HCT116 (cell line): ENCODE data around the gene PRSS56. TPM values are rescaled to one million over a fixed set of nuclear protein-coding genes. Genes with fewer than 3 reads are reported as not detected.

ENCODE experiments used
- ATAC-seq: fragments of 200-7000 bp; cut with Tn5 transposase; 2 replicates; pipeline ENCODE4 v1.9.1; 2020; ENCODE audit warnings: mild to moderate bottlenecking, moderate library complexity
- BruUV-seq: library from RNA; stranded (reverse); fragments of 400-500 nt; replicated peaks from 2 replicates; lab custom pipeline; 2021; lab: Mats Ljungman, UMichigan
- CTCF ChIA-PET: fragments of 300-600 bp; sonication (Branson Sonifier 250); formaldehyde crosslinking; loops from one replicate; lab custom pipeline; 2021; ENCODE audit warnings: antibody characterized with exemption; lab: Charles Lee
- POLR2A ChIA-PET: fragments of 300-600, 350-600 bp; sonication (Branson Sonifier 250); formaldehyde crosslinking; loops from one replicate; lab custom pipeline; 2021; ENCODE audit warnings: antibody characterized with exemption; lab: Charles Lee
- RAD21 ChIA-PET, 2 experiments: fragments of 300-600 bp; sonication (Branson Sonifier 250); formaldehyde crosslinking; loops; one replicate each; lab custom pipeline; 2023; ENCODE audit warnings: low total read pairs in 2 of 2; ENCODE audit not compliant: uncharacterized antibody in 2 of 2, unreplicated experiment in 2 of 2, low non-redundant PET in 1 of 2; lab: Charles Lee
- DNase-seq: peaks from one replicate; pipeline ENCODE4 v3.0.0-alpha.2; 2010; ENCODE audit warnings: low read depth, low spot score
- H2AFZ ChIP-seq: fragments of 200-600 bp; shearing (Covaris generic), sonication (generic); 2 replicates; pipeline ENCODE4 v1.6.1; 2017; ENCODE audit warnings: low read depth, mixed run types, mixed read lengths, antibody characterized with exemption, low read length; ENCODE audit not compliant: poor library complexity, severe bottlenecking
- H3K27ac ChIP-seq: 2 replicates; pipeline ENCODE4 v1.5.1; 2012; ENCODE audit warnings: low read depth, low read length
- H3K27me3 ChIP-seq: fragments of 200-600 bp; sonication (generic); 2 replicates; pipeline ENCODE4 v1.6.1; 2016; ENCODE audit warnings: mixed run types, low read length, mixed read lengths; ENCODE audit not compliant: insufficient read depth
- H3K36me3 ChIP-seq, 2 experiments: fragments of 200-500 bp in 1 of 2; fragments of 200-600 bp in 1 of 2; sonication (Bioruptor generic) in 1 of 2; sonication (generic) in 1 of 2; 2 replicates each; pipeline versions ENCODE4 v1.5.1 to v1.6.1; 2014 to 2016; ENCODE audit warnings: low read length in 2 of 2, inconsistent platforms in 1 of 2, mixed read lengths in 1 of 2, mixed run types in 1 of 2; ENCODE audit not compliant: insufficient read depth in 2 of 2, control insufficient read depth in 1 of 2
- H3K4me1 ChIP-seq, 2 experiments: fragments of 200-600 bp in 1 of 2; sonication (generic) in 1 of 2; 2 replicates each; pipeline versions ENCODE4 v1.5.1 to v1.6.1; 2012 to 2017; ENCODE audit warnings: low read length in 2 of 2, inconsistent platforms in 1 of 2, mild to moderate bottlenecking in 1 of 2, mixed read lengths in 1 of 2, mixed run types in 1 of 2, moderate library complexity in 1 of 2; ENCODE audit not compliant: insufficient read depth in 2 of 2, control insufficient read depth in 1 of 2
- H3K4me2 ChIP-seq: fragments of 200-600 bp; sonication (generic); 2 replicates; pipeline ENCODE4 v1.6.1; 2017; ENCODE audit warnings: mixed run types, low read length, mixed read lengths
- H3K4me3 ChIP-seq, 2 experiments: fragments of 200-600 bp in 1 of 2; sonication (generic) in 1 of 2; replicated peaks in 1 of 2; 2 replicates each; pipeline ENCODE4 v1.5.1; 2011 to 2016; ENCODE audit warnings: low read length in 2 of 2, control low read depth in 1 of 2, low read depth in 1 of 2, mild to moderate bottlenecking in 1 of 2, mixed read lengths in 1 of 2, mixed run types in 1 of 2
- H3K79me2 ChIP-seq: fragments of 200-600 bp; sonication (generic); 2 replicates; pipeline ENCODE4 v1.6.1; 2017; ENCODE audit warnings: mild to moderate bottlenecking, mixed run types, low read length, moderate library complexity, mixed read lengths; ENCODE audit not compliant: insufficient read depth
- H3K9ac ChIP-seq: fragments of 200-600 bp; sonication (generic); 2 replicates; pipeline ENCODE4 v1.6.1; 2016; ENCODE audit warnings: low read length, mixed read lengths
- H3K9me2 ChIP-seq: fragments of 200-600 bp; sonication (generic), shearing (Covaris generic); 2 replicates; pipeline ENCODE4 v1.6.1; 2017; ENCODE audit warnings: mixed run types, mild to moderate bottlenecking, moderate library complexity; ENCODE audit not compliant: insufficient read depth
- H3K9me3 ChIP-seq, 2 experiments: fragments of 200-500 bp in 1 of 2; fragments of 200-600 bp in 1 of 2; sonication (Bioruptor generic) in 1 of 2; sonication (generic) in 1 of 2; 2 replicates each; pipeline ENCODE4 v1.6.1; 2014 to 2017; ENCODE audit warnings: low read length in 2 of 2, mixed read lengths in 2 of 2, inconsistent platforms in 1 of 2, low read depth in 1 of 2, mild to moderate bottlenecking in 1 of 2, mixed run types in 1 of 2, moderate library complexity in 1 of 2; ENCODE audit not compliant: control insufficient read depth in 1 of 2, insufficient read depth in 1 of 2
- H4K20me1 ChIP-seq: fragments of 200-600 bp; sonication (generic), shearing (Covaris generic); 2 replicates; pipeline ENCODE4 v1.6.1; 2017; ENCODE audit warnings: mixed run types, mild to moderate bottlenecking, moderate library complexity; ENCODE audit not compliant: insufficient read depth
- ATF3 ChIP-seq: IDR thresholded peaks from 2 replicates; pipeline ENCODE4 v1.6.1; 2012
- CBX3 ChIP-seq: IDR thresholded peaks from 2 replicates; pipeline ENCODE4 v1.6.1; 2012; ENCODE audit warnings: low read depth
- CTCF ChIP-seq, 3 experiments: fragments of 200-600 bp in 1 of 3; sonication (generic) in 1 of 3; IDR thresholded peaks in 2 of 3; conservative IDR thresholded peaks in 1 of 3; 2 replicates each; pipeline ENCODE4 v1.5.1; 2012 to 2017; ENCODE audit warnings: low read depth in 2 of 3, low read length in 2 of 3, antibody characterized with exemption in 1 of 3, borderline replicate concordance in 1 of 3, control low read depth in 1 of 3, mild to moderate bottlenecking in 1 of 3, mixed read lengths in 1 of 3, mixed run types in 1 of 3, moderate library complexity in 1 of 3; ENCODE audit not compliant: insufficient read depth in 1 of 3
- EGR1 ChIP-seq: IDR thresholded peaks from 2 replicates; pipeline ENCODE4 v1.6.1; 2012; ENCODE audit warnings: low read depth
- ELF1 ChIP-seq: IDR thresholded peaks from 2 replicates; pipeline ENCODE4 v1.6.1; 2012; ENCODE audit warnings: low read depth, borderline replicate concordance
- EZH2 ChIP-seq: fragments of 200-600 bp; sonication (generic); IDR thresholded peaks from 2 replicates; pipeline ENCODE4 v1.6.1; 2017; ENCODE audit warnings: antibody characterized with exemption, mixed run types
- EZH2phosphoT487 ChIP-seq: fragments of 200-600 bp; IDR thresholded peaks from 2 replicates; pipeline ENCODE4 v1.6.1; 2018; ENCODE audit warnings: antibody characterized with exemption, borderline replicate concordance
- MAX ChIP-seq: IDR thresholded peaks from 2 replicates; pipeline ENCODE4 v1.6.1; 2012
- POLR2AphosphoS5 ChIP-seq: IDR thresholded peaks from 2 replicates; pipeline ENCODE4 v1.6.1; 2011; ENCODE audit warnings: mild to moderate bottlenecking, low read depth, low read length, moderate library complexity
- RAD21 ChIP-seq: IDR thresholded peaks from 2 replicates; pipeline ENCODE4 v1.6.1; 2012; ENCODE audit warnings: low read depth, mild to moderate bottlenecking
- SIN3A ChIP-seq: IDR thresholded peaks from 2 replicates; pipeline ENCODE4 v1.6.1; 2012; ENCODE audit warnings: low read depth
- SRF ChIP-seq: IDR thresholded peaks from 2 replicates; pipeline ENCODE4 v1.6.1; 2012; ENCODE audit warnings: low read depth
- TCF7L2 ChIP-seq: IDR thresholded peaks from 2 replicates; pipeline ENCODE4 v1.7.0; 2011; ENCODE audit warnings: borderline replicate concordance, inconsistent platforms; ENCODE audit not compliant: insufficient read depth, insufficient read length; ENCODE audit errors: extremely low read depth
- YY1 ChIP-seq: IDR thresholded peaks from 2 replicates; pipeline ENCODE4 v1.6.1; 2011; ENCODE audit warnings: low read length, low read depth, moderate library complexity, mild to moderate bottlenecking; ENCODE audit not compliant: insufficient replicate concordance; ENCODE audit errors: extremely low read depth
- ZBTB33 ChIP-seq: IDR thresholded peaks from 2 replicates; pipeline ENCODE4 v1.6.1; 2011; ENCODE audit warnings: mild to moderate bottlenecking, low read length, moderate library complexity; ENCODE audit not compliant: insufficient replicate concordance; ENCODE audit errors: extremely low read depth
- ZFX ChIP-seq: fragments of 450-650 bp; IDR thresholded peaks from 2 replicates; pipeline ENCODE4 v1.6.1; 2017
- ZNF274 ChIP-seq: fragments of 200-500 bp; sonication (Bioruptor generic); IDR thresholded peaks from 2 replicates; pipeline ENCODE4 v1.6.1; 2014; ENCODE audit warnings: mild to moderate bottlenecking, low read depth, low read length, inconsistent platforms
- intact Hi-C: fragments of 100-400 bp; cut with micrococcal nuclease; formaldehyde crosslinking; loops from 2 replicates; pipeline ENCODE4 v1.10.0; 2022
- total RNA-seq: library from RNA; stranded (reverse); gene quantifications from one replicate; pipeline ENCODE4 v1.2.1, GENCODE V29; 2021; ENCODE audit not compliant: unreplicated experiment

PRSS56 gene
- total RNA-seq, 1 experiment from 2014 or later, result not detected

- no peak for TF ChIP-seq ATF3
- TF ChIP-seq EZH2, result no peak
- TF ChIP-seq ZNF274, result no peak
- TF ChIP-seq SIN3A, result no peak
- no peak for TF ChIP-seq TCF7L2
- no peak for TF ChIP-seq ELF1
- TF ChIP-seq MAX, result no peak
- TF ChIP-seq YY1, result no peak
- TF ChIP-seq RAD21, result no peak
- no peak for TF ChIP-seq ZFX
- TF ChIP-seq SRF, result no peak
Observed at GRCh38 chr2:232501794-232502390, 18.3 kb upstream of the PRSS56 start (continued).

GRCh38 chr2:232502511-232502910 lies 17.7 kb upstream of the PRSS56 start:
- Histone ChIP-seq H3K4me3 (no peak overlapping the region), H3K4me1 (no peaks in the 10 kb centered on the region), H2AFZ (no peak overlapping the region), H3K9ac (no peak overlapping the region), H3K27ac (no peak overlapping the region), H4K20me1 (no peaks in the 10 kb centered on the region), H3K36me3 (no peaks in the 10 kb centered on the region), H3K9me3 (no peaks in the 10 kb centered on the region), H3K27me3 (no peaks in the 10 kb centered on the region), H3K4me2 (no peak overlapping the region), H3K79me2 (no peaks in the 10 kb centered on the region), H3K9me2 (no peaks in the 10 kb centered on the region)
- BruUV-seq, result no TSS peak
- ChIA-PET CTCF (no interaction called here), POLR2A (no interaction called here), RAD21 (no interaction called here)
- ATAC-seq, result no peak
- intact Hi-C loops, result no loop called here
- TF ChIP-seq EGR1 (no peak), EZH2phosphoT487 (no peak), POLR2AphosphoS5 (no peak), ZNF274 (no peak), SRF (no peak), CTCF (IDR thresholded peaks at IDR 0.05 in 2 of 3, conservative IDR thresholded peaks at IDR 0.05 in 1 of 3; ENCODE audit: borderline replicate concordance in 1 of 3, insufficient read depth in 1 of 3, low read depth in 2 of 3, low read length in 2 of 3) (no peak), SIN3A (no peak), CBX3 (no peak), RAD21 (no peak), ZBTB33 (no peak), MAX (no peak)
- TF ChIP-seq, all 23 proteins: peak for 0
- DNase-seq, result no peak
